SKM-1 treated with dmso at 0.1 percent for 144 hours (cell line): ENCODE measurements around the gene SCN4B.

Experiments used
- DNase-seq: peaks from one replicate; lab custom pipeline; 2025; ENCODE audit not compliant: unreplicated experiment; lab: John Stamatoyannopoulos, UW

Gene SCN4B

GRCh38 chr11:118135051-118135795, 17.4 kb downstream of the SCN4B start:
- no peak for DNase-seq

- DNase-seq = no peak
Observed at GRCh38 chr11:118133816-118134215, 18.8 kb downstream of the SCN4B start.

GRCh38 chr11:118132385-118133151, 20.1 kb downstream of the SCN4B start:
- DNase-seq = no peak

GRCh38 chr11:118129471-118130172, 23.0 kb downstream of the SCN4B start:
- no peak for DNase-seq

GRCh38 chr11:118128721-118129470, 23.7 kb downstream of the SCN4B start:
- peak; percentile 63 for DNase-seq

- DNase-seq = no peak
Observed at GRCh38 chr11:118128310-118128709, 24.3 kb downstream of the SCN4B start.

GRCh38 chr11:118126082-118126838, 26.4 kb downstream of the SCN4B start:
- no peak for DNase-seq

GRCh38 chr11:118124929-118125535, 27.6 kb downstream of the SCN4B start:
- no peak for DNase-seq

- no peak for DNase-seq
Observed at GRCh38 chr11:118120793-118121192, 31.8 kb downstream of the SCN4B start.

- DNase-seq = no peak
Observed at GRCh38 chr11:118117790-118118601, 34.6 kb downstream of the SCN4B start.

GRCh38 chr11:118115048-118115447, 37.6 kb downstream of the SCN4B start:
- DNase-seq = no peak

GRCh38 chr11:118114266-118114665, 38.4 kb downstream of the SCN4B start:
- DNase-seq = no peak

- no peak for DNase-seq
Observed at GRCh38 chr11:118112711-118113430, 39.8 kb downstream of the SCN4B start.

- no peak for DNase-seq
Observed at GRCh38 chr11:118111744-118112035, 40.9 kb downstream of the SCN4B start.

GRCh38 chr11:118111019-118111743, 41.4 kb downstream of the SCN4B start:
- no peak for DNase-seq

GRCh38 chr11:118109231-118109630, 43.4 kb downstream of the SCN4B start:
- DNase-seq = no peak

- DNase-seq = no peak
Observed at GRCh38 chr11:118108513-118108912, 44.1 kb downstream of the SCN4B start.

GRCh38 chr11:118106789-118107335, 45.8 kb downstream of the SCN4B start:
- no peak for DNase-seq
